PC-9 (cell line): Measurements from ENCODE around the gene ETV3L. TPM values are rescaled to one million over a fixed set of nuclear protein-coding genes. Genes with fewer than 3 reads are reported as not detected.

ENCODE experiments used
- BruUV-seq: library from RNA; stranded (reverse); fragments of 400-500 nt; replicated peaks from 2 replicates; lab custom pipeline; 2021; lab: Mats Ljungman, UMichigan
- CTCF ChIA-PET: fragments of 300-600 bp; sonication (Branson Sonifier 250); formaldehyde crosslinking; loops from one replicate; lab custom pipeline; 2022; ENCODE audit warnings: antibody characterized with exemption; lab: Charles Lee
- POLR2A ChIA-PET: fragments of 300-600 bp; sonication (Branson Sonifier 250); formaldehyde crosslinking; loops from one replicate; lab custom pipeline; 2022; ENCODE audit warnings: antibody characterized with exemption; ENCODE audit not compliant: unreplicated experiment; lab: Charles Lee
- DNase-seq, 2 experiments: peaks; one replicate each; pipeline versions ENCODE4 v3.0.0 to v3.0.0-alpha.2; 2015 to 2022; ENCODE audit warnings: mixed read lengths in 1 of 2
- H2AFZ ChIP-seq: fragments of 200-600 bp; sonication (generic); 2 replicates; pipeline ENCODE4 v1.8.1; 2017; ENCODE audit warnings: antibody characterized with exemption
- H3F3A ChIP-seq: fragments of 200-600 bp; sonication (generic); 2 replicates; pipeline ENCODE4 v1.8.1; 2017; ENCODE audit warnings: antibody characterized with exemption, mild to moderate bottlenecking, low read depth; ENCODE audit not compliant: insufficient read depth
- H3K27ac ChIP-seq: fragments of 200-600 bp; sonication (generic); 2 replicates; pipeline ENCODE4 v1.6.1; 2016; ENCODE audit warnings: mixed run types
- H3K27me3 ChIP-seq: fragments of 200-600 bp; sonication (generic); 2 replicates; pipeline ENCODE4 v1.6.1; 2016; ENCODE audit warnings: low read depth, mixed run types; ENCODE audit not compliant: insufficient read depth
- H3K36me3 ChIP-seq: fragments of 200-600 bp; sonication (generic); 2 replicates; pipeline ENCODE4 v1.6.1; 2016; ENCODE audit warnings: low read depth, mixed run types
- H3K4me1 ChIP-seq: fragments of 200-600 bp; sonication (generic); replicated peaks from 2 replicates; pipeline ENCODE4 v1.6.1; 2016; ENCODE audit warnings: mixed run types; ENCODE audit not compliant: insufficient read depth
- H3K4me2 ChIP-seq: fragments of 200-600 bp; sonication (generic); 2 replicates; pipeline ENCODE4 v1.6.1; 2017; ENCODE audit warnings: mixed run types
- H3K4me3 ChIP-seq: fragments of 200-600 bp; sonication (generic); 2 replicates; pipeline ENCODE4 v1.6.1; 2016; ENCODE audit warnings: mixed run types
- H3K79me2 ChIP-seq: fragments of 200-600 bp; sonication (generic); 2 replicates; pipeline ENCODE4 v1.6.1; 2017; ENCODE audit warnings: low read depth, mixed run types
- H3K9me2 ChIP-seq: fragments of 200-600 bp; sonication (generic); 2 replicates; pipeline ENCODE4 v1.8.1; 2017; ENCODE audit warnings: mild to moderate bottlenecking; ENCODE audit not compliant: insufficient read depth
- H3K9me3 ChIP-seq: fragments of 200-600 bp; sonication (generic); 2 replicates; pipeline ENCODE4 v1.8.1; 2016; ENCODE audit warnings: low read depth; ENCODE audit not compliant: insufficient read depth
- H4K20me1 ChIP-seq: fragments of 200-600 bp; sonication (generic); 2 replicates; pipeline ENCODE4 v1.8.1; 2017; ENCODE audit not compliant: insufficient read depth
- EZH2 ChIP-seq: fragments of 200-600 bp; sonication (generic); IDR thresholded peaks from 2 replicates; pipeline ENCODE4 v1.8.0; 2017; ENCODE audit warnings: antibody characterized with exemption, low read depth
- intact Hi-C: fragments of 100-400 bp; cut with micrococcal nuclease; formaldehyde crosslinking; loops from one replicate; pipeline ENCODE4 v1.10.0; 2022; ENCODE audit not compliant: unreplicated experiment
- total RNA-seq: library from RNA; stranded (reverse); gene quantifications from 2 replicates; pipeline ENCODE4 v1.2.3, GENCODE V29; 2021
- TF ChIP-seq, protein P1 (sequence below): fragments of 200-600 bp; sonication (generic); conservative IDR thresholded peaks from 2 replicates; pipeline ENCODE4 v1.6.1; 2017; ENCODE audit warnings: mixed run types, antibody characterized with exemption, mild to moderate bottlenecking, moderate library complexity

ETV3L gene
- total RNA-seq, 1 experiment from 2014 or later: not detected

DNA sequence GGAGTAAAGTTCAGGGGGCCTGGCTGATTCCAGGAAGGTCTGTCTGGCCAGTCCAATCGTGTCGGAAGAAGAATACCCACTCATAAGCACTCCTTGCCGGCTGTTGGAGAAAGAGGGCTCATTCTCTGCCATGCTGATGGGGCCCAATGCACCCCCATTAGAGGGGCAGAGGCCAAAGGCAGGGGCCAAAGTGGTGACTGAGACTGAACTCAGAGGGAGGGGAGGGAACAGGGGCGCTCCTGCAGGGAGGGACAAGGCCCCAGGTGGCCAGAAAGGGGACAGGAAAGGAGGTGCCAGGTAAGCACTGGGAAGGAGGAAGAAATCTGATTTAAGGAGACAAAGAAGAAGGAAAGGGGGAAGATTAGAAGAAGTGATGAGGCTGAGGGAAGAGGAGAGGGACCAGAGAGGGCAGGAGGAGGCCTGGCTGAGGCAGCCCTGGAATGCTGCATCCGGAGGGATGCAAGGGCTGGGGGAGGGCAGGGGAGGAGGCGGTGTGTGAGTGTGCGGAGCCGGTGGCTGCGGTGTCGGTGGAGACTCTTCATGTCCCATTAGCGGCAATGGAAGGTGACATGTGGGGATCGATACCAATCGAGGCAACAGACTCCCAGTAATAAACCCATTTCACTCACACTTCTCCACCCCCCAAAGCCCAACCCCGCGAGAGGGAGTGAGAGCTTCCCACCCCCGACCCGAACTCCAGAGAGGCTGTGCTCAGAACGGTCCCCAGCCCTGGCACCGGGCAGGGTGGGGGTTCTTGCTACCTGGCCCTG lies 12.0 kb upstream of the ETV3L start:
- TF ChIP-seq, protein P1, sequence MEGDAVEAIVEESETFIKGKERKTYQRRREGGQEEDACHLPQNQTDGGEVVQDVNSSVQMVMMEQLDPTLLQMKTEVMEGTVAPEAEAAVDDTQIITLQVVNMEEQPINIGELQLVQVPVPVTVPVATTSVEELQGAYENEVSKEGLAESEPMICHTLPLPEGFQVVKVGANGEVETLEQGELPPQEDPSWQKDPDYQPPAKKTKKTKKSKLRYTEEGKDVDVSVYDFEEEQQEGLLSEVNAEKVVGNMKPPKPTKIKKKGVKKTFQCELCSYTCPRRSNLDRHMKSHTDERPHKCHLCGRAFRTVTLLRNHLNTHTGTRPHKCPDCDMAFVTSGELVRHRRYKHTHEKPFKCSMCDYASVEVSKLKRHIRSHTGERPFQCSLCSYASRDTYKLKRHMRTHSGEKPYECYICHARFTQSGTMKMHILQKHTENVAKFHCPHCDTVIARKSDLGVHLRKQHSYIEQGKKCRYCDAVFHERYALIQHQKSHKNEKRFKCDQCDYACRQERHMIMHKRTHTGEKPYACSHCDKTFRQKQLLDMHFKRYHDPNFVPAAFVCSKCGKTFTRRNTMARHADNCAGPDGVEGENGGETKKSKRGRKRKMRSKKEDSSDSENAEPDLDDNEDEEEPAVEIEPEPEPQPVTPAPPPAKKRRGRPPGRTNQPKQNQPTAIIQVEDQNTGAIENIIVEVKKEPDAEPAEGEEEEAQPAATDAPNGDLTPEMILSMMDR: no peak
- TF ChIP-seq EZH2: no peak
- H4K20me1 ChIP-seq: no peaks in the 10 kb centered on the region
- no peaks in the 10 kb centered on the region for H3K9me3 ChIP-seq
- no peaks in the 10 kb centered on the region for H3K27me3 ChIP-seq
- no peak overlapping the region for H3K4me3 ChIP-seq
- BruUV-seq: no TSS peak
- intact Hi-C loops: no loop called here
- ChIA-PET POLR2A (no interaction called here), CTCF (interaction anchor here (0.7 kb wide), 1 partner anchor 43 kb away, joined by 5 read pairs; no protein-coding TSS in a partner anchor)
- H3F3A ChIP-seq: no peaks in the 10 kb centered on the region
- no peak overlapping the region for H2AFZ ChIP-seq
- H3K4me1 ChIP-seq: peaks cover 4% of the 10 kb centered on the region
- H3K4me2 ChIP-seq: no peak overlapping the region
- DNase-seq: no peak
- H3K79me2 ChIP-seq: no peaks in the 10 kb centered on the region
- no peaks in the 10 kb centered on the region for H3K36me3 ChIP-seq
- no peak overlapping the region for H3K27ac ChIP-seq
- H3K9me2 ChIP-seq: no peaks in the 10 kb centered on the region

DNA sequence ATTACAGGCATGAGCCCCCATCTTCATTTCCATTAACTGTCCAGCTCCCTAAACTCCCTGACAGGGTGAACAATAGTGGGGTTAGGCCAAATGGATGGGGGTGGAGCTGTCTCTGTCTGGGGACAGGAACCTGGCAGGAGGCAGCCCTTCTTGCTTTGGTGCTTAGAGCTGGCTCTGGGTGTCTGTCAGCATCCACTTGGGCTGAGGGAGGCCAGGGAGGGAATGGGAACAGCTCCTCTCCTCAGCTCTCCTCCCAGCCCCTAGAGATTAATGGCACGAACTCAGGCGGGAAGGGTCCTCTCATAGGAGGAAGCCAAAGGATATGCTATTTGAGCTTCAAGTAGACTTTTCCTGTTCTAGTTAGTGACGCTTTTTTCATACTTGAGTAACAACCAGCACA lies 11.1 kb upstream of the ETV3L start:
- CTCF ChIA-PET: no interaction called here
- DNase-seq: no peak
- Histone ChIP-seq H4K20me1 (no peaks in the 10 kb centered on the region), H3K36me3 (no peaks in the 10 kb centered on the region), H2AFZ (no peak overlapping the region), H3K4me2 (no peak overlapping the region), H3K9me3 (no peaks in the 10 kb centered on the region), H3K27ac (no peak overlapping the region), H3K4me1 (peaks cover 11% of the 10 kb centered on the region), H3K27me3 (no peaks in the 10 kb centered on the region), H3K79me2 (no peaks in the 10 kb centered on the region), H3K4me3 (no peak overlapping the region), H3F3A (no peaks in the 10 kb centered on the region), H3K9me2 (no peaks in the 10 kb centered on the region)
- POLR2A ChIA-PET: no interaction called here
- intact Hi-C loops: no loop called here
- BruUV-seq: no TSS peak
- TF ChIP-seq, protein P1: no peak
- no peak for TF ChIP-seq EZH2

GRCh38 chr1:157110003-157110402 lies 10.4 kb upstream of the ETV3L start:
- no peak for DNase-seq
- Histone ChIP-seq H3K4me3 (no peak overlapping the region), H3K27ac (no peak overlapping the region), H3F3A (no peaks in the 10 kb centered on the region), H3K79me2 (no peaks in the 10 kb centered on the region), H4K20me1 (no peaks in the 10 kb centered on the region), H3K4me1 (peaks cover 11% of the 10 kb centered on the region), H3K4me2 (no peak overlapping the region), H3K36me3 (no peaks in the 10 kb centered on the region), H3K9me3 (no peaks in the 10 kb centered on the region), H3K27me3 (no peaks in the 10 kb centered on the region), H3K9me2 (no peaks in the 10 kb centered on the region), H2AFZ (no peak overlapping the region)
- no peak for TF ChIP-seq EZH2
- TF ChIP-seq, protein P1: no peak
- POLR2A ChIA-PET: no interaction called here
- CTCF ChIA-PET: interaction anchor here (0.7 kb wide), 1 partner anchor 48 kb away, joined by 7 read pairs; no protein-coding TSS in a partner anchor
- no TSS peak for BruUV-seq
- intact Hi-C loops: no loop called here
